Fibroblast of gingiva (primary cell): ENCODE results near the gene HHIPL1.
"Not testable (repeated sequence)": the region's sequence is repeated elsewhere in the genome, so short reads cannot be mapped to it uniquely, and the experiment has no call there.

Experiments
- DNase-seq: peaks from one replicate; pipeline ENCODE4 v3.0.0-alpha.2; 2011; ENCODE audit warnings: low read depth

Gene HHIPL1

GRCh38 chr14:99660006-99660566, 15.2 kb downstream of the HHIPL1 start:
- DNase-seq: no peak

- DNase-seq: no peak
Measured at GRCh38 chr14:99660794-99661193, 15.9 kb downstream of the HHIPL1 start.

GRCh38 chr14:99661206-99661605, 16.3 kb downstream of the HHIPL1 start:
- DNase-seq: not testable (repeated sequence)

GRCh38 chr14:99662846-99663245, 17.9 kb downstream of the HHIPL1 start:
- DNase-seq: no peak

- DNase-seq: no peak
Measured at GRCh38 chr14:99663386-99664057, 18.6 kb downstream of the HHIPL1 start.

GRCh38 chr14:99664058-99664936, 19.4 kb downstream of the HHIPL1 start:
- DNase-seq: no peak

GRCh38 chr14:99664937-99665273, 20.0 kb downstream of the HHIPL1 start:
- DNase-seq: no peak

- DNase-seq: no peak
Measured at GRCh38 chr14:99666533-99666932, 21.6 kb downstream of the HHIPL1 start.

- no peak for DNase-seq
Measured at GRCh38 chr14:99667045-99667444, 22.1 kb downstream of the HHIPL1 start.

- no peak for DNase-seq
Measured at GRCh38 chr14:99667821-99668220, 22.9 kb downstream of the HHIPL1 start.

GRCh38 chr14:99668307-99669295, 23.7 kb downstream of the HHIPL1 start:
- no peak for DNase-seq

GRCh38 chr14:99670361-99671234, 25.7 kb downstream of the HHIPL1 start:
- peak; percentile 69 for DNase-seq

GRCh38 chr14:99671235-99672224, 26.6 kb downstream of the HHIPL1 start:
- DNase-seq: no peak

GRCh38 chr14:99672506-99673304, 27.8 kb downstream of the HHIPL1 start:
- DNase-seq: no peak

GRCh38 chr14:99673305-99674063, 28.6 kb downstream of the HHIPL1 start:
- no peak for DNase-seq

GRCh38 chr14:99674064-99674650, 29.2 kb downstream of the HHIPL1 start:
- no peak for DNase-seq

- no peak for DNase-seq
Measured at GRCh38 chr14:99674776-99675381, 29.9 kb downstream of the HHIPL1 start.
